Neural progenitor cell (in vitro differentiated cells): ENCODE results near the gene POM121.
"Not testable (repeated sequence)": the region's sequence is repeated elsewhere in the genome, so short reads cannot be mapped to it uniquely, and the experiment has no call there.

Source experiments
- EZH2 ChIP-seq: fragments of 200-600 bp; sonication (generic); IDR thresholded peaks from 2 replicates; pipeline ENCODE4 v1.6.1; 2017; ENCODE audit warnings: antibody characterized with exemption, mild to moderate bottlenecking, moderate library complexity
- TF ChIP-seq, protein P1 (sequence below): fragments of 200-600 bp; sonication (generic); IDR thresholded peaks from 2 replicates; pipeline ENCODE4 v1.5.1; 2017; ENCODE audit warnings: antibody characterized with exemption, mild to moderate bottlenecking

GRCh38 chr7:72960029-72960428 lies 35.1 kb downstream of the POM121 start:
- TF ChIP-seq, protein P1, sequence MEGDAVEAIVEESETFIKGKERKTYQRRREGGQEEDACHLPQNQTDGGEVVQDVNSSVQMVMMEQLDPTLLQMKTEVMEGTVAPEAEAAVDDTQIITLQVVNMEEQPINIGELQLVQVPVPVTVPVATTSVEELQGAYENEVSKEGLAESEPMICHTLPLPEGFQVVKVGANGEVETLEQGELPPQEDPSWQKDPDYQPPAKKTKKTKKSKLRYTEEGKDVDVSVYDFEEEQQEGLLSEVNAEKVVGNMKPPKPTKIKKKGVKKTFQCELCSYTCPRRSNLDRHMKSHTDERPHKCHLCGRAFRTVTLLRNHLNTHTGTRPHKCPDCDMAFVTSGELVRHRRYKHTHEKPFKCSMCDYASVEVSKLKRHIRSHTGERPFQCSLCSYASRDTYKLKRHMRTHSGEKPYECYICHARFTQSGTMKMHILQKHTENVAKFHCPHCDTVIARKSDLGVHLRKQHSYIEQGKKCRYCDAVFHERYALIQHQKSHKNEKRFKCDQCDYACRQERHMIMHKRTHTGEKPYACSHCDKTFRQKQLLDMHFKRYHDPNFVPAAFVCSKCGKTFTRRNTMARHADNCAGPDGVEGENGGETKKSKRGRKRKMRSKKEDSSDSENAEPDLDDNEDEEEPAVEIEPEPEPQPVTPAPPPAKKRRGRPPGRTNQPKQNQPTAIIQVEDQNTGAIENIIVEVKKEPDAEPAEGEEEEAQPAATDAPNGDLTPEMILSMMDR, result not testable (repeated sequence)
- not testable (repeated sequence) for TF ChIP-seq EZH2
